ENCODE measurements around the gene PTPRK.
A peak's percentile ranks its signal among the peaks of the same experiment; 100 is the strongest.

Gene PTPRK

DNA sequence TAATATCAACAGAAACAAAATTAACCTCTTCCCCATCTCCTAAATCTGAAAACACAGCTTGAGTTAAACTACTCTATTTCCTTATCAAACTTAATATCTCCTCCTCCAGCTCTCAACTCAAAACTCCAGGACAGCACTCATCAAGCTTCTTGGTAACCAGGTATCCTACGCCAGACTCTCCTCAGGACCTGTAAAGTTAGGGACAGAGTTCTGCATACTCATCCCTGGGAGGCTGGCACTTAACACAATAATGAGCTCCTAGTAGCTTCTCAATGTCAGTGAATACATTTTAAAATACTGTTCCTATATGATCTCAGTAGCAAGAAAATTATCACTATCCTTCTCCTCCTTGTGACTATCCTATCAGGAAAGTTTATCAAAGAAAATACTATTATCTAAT lies 240.3 kb downstream of the PTPRK start:
- DNase-seq = no peak

DNA sequence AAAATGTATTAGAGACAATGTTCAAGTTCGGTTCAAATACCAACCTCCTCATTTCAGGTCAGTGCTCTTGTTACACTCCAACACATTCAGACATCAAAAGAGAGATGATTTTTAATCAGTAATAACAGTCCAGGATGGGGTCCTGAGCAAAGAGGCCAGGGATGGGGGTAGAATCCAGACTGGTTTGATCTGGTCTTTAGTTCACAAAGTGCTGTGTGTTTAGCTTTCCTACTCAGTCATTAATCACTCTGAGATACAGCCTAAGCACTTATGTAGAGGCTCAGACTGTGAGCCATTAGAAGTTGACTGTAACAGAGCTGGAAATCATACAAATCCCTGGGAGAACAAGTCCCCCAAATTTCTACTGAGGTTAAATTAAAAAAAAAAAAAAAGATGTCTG lies 241.6 kb downstream of the PTPRK start:
- DNase-seq = no peak

DNA sequence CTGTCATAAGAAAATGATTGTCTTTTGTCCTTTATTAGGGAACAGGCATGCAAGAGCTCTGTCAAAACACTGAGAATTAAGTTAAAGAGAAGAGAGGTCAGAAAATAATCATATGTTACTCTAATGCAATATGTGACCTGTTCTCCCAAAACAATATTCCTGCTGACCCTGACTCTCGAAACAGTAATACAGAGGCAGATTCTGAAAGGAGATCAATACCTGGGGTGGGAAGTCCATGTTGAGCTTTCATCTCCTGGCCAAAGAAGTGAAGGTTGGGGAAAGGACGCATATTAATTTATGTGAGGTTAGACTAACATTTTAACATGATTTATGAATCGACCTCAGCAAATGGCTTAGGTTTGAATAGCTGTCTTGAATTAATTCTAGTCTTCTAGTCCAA lies 243.0 kb downstream of the PTPRK start:
- no peak for DNase-seq

DNA sequence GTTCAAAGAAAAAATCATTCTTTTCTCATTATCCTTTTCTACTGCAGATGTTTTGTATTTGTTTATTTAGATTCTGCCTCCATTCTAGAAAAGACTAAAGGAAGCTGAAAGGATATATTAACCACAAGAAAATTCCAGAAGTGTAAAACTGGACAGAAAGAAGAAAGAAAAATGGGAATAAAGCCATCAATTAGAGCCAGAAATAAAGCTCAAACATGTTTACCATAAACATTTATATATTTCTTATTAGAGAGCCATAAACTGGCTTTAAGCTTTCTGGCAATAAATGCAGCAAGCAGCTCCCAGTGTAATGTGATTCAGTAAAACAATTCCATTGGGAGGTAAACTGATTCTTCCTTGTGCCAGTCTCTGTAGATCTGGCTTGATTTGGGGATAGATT lies 244.1 kb downstream of the PTPRK start:
- no peak for DNase-seq

DNA sequence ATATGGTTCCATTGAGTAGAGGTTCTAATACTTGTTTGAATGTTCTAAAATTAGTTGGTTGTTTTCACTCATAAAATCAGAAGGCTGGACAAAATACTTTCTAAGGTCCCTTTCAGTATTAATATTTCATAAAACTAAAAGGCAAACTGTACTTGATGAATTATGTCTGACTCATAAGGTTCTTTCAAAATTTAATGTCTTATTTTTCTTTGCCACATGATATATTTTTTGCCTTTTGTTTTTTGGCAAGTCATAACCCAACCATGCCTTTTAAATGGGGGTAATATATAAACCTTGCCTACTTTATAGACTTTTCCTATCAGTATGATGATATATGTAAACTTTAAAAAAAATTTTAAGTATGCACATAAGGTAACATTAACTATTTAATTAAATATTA lies 244.7 kb downstream of the PTPRK start:
- no peak for DNase-seq

DNA sequence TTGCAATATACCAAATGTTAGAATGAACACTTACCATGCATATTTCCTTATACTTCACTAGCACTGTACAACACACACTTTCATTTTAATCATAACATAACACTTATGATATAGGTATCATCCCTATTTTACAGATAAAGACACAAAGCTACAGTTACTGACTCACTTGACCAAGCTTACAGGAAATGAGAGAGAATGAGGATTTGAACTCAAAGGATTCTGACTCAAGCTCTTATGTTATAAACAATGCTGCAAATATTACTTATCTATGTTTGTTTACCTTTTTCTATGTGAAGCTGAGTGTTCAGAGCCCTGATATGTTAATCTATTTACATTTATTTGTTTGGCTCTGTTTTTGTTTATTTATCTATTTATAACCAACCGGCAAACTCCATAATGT lies 245.4 kb downstream of the PTPRK start:
- DNase-seq = no peak

DNA sequence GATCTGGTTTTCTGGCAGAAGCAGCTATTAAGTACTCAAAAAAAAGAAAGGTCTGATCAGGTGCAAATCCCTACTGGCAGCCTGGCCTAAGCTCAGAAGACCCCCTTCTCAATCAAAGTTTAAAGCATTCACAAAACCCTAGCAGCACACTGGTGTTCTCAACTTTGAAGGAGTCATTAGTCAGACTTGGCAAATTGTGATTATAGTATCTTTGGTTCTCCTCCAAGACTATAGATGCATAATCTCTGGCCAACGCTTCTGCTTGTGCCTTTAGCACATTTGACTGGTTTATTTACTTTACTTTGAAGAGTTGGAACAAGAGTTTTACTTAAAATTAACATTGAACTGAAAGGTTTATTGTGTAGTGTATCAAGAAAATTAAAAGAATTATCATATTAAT lies 248.9 kb downstream of the PTPRK start:
- DNase-seq = no peak

DNA sequence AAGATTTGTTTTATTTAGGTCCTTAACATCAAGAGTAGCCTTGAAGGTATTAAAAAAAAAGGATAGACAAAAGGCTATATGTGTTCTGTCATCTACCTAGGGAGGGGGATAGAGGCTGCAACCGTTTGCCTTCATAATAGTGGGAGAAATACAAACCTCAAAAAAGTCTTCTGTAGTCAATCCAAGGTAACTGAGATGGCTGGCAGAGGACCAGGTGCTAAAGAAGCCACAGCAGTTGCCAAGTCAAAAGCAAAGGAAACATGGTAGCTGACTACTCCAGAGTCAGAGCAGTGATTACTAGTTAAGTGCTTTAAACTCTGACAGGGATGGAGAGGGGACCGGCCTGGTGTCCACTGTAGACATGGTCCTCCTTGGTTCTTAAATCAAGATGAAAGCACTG lies 249.4 kb downstream of the PTPRK start:
- DNase-seq = no peak

DNA sequence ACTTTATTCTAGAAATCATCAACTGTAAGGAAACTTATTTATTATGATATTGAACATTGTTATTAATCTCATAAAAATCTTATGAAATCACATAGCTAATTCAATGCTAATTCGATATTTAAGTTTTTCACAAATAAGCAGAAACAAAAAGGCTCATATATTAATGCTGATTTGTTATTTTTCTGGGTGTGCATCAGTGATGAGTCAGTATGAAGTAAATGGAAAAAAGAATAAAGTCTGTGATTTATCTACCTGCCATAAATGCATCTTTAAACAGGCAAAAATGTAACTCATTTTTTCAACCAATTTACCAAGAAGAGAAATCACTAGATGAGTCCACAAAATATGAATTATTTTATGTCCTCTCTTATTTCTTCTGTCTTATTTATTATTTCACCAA lies 253.5 kb downstream of the PTPRK start:
- DNase-seq = no peak

DNA sequence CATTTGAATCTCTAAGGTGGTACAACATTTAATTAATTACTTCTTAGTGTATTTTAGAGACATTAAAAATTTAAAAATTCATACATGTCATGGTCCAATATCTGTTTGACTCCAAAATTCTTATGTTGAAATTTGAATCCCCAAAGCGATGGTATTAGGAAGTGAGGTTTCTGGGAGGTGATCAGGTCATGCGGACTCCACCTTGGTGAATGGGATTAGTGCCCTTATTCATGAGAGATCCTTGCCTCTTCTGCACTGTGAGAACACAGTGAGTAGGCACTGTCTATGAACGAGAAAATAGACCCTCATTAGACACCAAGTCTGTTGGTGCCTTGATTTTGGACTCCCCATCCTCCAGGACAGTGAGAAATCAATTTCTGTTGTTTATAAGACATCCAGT lies 254.7 kb downstream of the PTPRK start:
- no peak for DNase-seq

DNA sequence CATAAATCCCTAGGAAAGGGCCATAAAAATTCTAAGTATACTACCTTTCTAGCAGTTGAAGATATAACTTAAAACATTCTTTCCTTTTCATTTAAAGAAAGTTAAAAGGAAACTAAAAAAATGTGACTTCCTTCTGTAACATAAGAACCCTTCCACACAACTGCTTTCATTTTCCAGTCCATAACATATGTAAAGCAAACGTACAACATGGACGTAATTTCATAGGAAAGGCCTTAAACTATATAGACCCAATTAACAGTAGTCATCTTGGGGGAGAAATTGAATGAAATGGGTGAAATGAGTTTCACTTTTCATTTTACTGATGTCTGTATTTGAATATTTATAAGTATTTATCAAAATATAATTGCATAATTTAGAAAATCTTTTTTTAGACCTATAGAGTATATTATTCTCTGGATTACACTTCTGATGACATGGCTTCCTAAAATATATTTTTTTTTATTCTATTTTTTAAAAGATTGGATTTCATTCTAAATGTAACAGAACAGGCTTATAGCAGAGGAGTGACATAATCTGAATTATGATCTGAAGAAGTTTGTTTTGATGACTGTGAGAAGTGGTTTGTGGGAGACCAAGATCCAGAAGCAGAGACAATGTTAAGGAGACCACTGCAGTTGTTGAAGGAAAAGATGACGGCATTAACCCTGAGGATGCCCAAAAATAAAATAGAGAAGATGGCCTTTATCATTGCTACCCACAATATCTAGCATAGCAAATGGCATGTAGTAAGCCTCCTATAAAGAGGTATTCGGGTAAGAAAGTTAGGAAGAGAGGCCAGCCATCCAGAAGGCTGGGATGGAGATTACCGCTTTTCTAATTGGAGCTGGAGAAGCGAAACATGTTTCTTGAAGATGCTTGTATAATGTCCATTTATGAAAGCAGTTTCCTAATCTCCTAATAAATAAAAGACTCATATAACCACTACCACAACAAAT lies 260.4 kb downstream of the PTPRK start:
- peak; percentile 37 for DNase-seq

DNA sequence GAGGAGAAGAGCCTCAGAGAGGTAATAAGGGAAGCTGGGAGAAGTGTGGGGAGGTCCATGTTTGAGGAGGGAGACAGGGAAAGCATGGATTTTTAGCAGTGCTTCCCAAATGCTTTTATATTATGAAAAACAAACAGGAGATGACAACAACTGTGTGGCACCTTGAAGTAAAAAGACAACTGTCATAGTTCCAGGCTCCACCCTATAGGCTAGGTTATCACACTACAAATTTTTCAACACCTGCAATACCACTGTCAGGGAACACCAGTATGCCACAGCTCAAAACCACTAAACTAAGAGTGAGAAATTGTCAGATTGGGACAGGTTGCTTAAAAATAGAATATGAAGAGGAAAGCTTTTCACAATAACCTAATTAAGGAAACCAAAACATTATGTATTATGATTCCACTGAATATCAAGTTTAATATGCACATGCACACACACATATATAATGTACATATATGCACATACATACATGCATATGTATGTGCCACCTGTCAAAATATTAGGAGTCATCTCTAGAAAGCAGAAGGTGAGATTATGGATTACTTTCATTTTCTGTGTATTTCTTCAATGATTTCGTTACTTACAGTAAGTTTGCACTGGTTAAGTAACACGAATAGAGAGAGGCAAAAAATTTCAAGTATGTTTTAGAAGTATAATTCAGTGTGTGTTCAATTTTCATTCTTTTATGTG lies 261.2 kb downstream of the PTPRK start:
- DNase-seq = peak; percentile 38

DNA sequence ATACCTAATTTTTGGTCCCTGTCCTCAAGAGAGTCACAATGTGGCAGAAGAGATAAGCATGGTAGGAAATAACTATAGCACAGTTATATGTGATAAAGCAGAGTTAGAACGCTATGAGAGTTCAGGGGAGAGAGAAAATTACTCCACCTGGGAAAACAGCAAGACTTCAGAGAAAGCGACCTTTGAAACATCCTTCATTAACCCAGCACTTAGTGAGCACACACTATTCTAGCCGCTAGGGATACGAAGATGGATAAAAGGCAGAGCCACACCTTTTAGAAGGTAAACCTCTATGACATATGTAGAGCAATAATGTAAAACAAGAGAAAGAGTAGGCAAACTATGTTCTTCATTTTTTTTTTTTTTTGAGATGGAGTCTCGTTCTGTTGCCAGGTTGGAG lies 264.3 kb downstream of the PTPRK start:
- DNase-seq = no peak

DNA sequence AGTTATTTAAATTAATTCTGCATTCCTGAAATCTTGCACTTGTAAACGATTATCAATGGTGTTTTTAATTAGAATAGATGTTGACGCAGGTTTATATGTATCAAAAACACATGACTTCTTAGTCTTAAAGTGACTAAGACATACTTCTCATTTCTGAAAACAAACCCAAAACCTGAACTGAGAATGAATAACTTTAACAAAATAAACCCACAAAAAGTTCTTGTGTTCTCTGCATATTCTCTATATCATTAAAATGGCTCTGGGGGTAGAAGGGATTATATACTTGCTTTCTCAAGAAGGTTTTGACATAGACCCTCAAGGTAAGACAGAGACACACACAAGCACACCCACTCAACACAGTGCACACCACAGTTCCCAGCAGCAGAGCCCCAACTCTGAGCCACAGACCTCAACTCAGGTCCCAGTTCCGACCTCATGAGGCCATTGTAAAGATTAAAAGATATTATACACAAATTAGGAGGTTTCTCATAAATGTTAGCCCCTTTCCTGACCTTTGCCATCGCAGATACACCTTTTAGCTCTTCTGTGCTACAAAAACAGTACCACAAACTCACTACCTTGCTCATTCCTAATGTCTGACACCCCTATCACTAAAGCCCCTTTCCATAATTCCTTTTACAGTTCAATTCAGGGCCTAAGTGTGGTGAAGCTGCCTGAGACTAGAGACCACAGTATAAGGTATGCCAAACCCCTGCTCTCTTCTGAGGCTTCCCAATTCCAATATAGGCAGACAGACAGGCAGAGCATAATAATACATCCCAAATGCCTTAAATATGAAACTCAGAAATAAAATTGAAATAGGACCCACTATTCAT lies 267.8 kb downstream of the PTPRK start:
- no peak for DNase-seq

DNA sequence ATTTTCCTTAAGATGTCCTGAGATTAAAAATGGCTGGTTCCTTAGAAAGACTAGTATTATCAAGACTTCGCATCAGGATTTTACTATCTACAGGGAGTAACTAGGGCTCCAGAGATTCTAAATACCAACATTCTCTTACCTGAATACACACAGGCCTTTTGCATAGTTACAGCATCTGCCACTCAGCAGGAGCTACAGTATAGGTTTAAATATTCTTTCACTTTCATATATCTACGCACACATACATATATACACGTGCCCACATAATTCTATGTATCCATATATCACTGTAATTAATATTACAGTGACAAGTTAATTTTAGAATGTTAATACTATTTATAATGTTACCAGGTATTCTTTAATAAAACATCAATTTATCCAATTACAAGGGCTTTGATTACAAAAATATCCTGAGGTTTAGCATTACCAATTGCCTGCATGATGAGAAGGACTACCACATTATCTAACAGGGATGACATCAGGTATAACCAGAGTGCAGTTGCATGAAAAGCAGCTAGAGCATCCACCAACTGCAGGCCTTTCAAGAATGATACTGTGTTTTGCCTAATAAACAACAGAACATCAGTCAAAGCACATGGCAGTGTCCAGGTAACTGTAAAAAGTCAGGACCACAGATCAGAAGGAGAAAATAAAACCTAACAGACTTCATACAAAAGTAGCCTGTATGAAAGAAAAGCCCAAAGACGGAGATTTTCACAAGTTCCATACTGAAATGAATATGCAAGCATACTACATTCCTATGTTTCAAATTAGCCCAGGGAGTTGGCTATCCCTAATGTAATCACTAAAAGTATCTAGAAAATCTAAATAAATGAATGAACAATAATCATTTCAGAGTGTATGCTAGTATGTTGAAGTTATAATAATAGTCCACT lies 268.7 kb downstream of the PTPRK start:
- DNase-seq = no peak

DNA sequence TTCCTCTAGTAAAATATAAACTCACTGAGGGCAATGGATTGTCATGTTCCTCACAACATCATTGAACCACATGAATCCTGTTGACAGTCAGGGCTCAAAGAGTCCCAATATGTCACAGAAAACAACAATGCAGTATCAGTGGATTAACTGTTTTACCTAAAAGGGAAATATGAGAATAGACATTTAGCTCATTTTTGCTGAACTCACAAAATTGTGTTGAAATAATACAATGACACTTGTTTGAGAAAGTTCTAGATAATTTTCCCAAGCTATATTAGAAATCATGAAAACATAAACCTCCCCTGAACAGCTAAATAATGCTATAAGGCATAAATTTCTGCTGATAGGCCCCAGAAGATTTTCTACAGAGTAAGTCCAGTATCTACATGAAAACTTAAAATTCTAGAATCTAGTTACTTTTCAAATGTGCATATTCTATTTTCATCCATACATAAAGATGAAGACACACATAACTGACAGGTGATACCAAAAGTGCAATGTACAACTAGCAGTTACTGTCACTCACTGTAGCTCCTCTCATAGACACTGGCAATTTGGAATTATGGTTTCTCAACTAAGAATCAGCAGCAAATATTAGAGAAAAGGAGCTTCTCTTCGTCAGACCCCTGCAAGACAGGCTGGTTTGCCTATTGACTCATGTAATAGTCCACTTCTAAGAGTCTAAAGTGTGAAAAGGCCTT lies 269.9 kb downstream of the PTPRK start:
- DNase-seq = no peak

DNA sequence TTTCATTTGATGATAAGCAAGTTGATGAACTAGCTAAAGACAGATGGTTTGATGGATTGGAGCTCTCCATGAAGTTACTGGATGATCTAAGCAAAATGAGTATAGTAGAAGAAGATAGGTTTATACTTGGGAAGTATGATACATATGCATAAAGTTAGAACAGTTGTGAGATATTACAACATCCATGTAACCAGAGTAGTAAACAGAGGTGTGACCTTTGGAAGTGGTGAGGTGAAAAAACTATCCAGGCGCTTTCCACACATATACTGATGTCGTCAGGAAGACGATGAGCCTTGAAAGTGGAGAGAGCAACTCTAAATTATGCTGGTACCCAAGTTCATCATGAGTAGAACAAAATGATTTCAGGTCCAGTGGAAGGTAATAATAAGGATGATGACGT lies 271.0 kb downstream of the PTPRK start:
- DNase-seq = no peak

DNA sequence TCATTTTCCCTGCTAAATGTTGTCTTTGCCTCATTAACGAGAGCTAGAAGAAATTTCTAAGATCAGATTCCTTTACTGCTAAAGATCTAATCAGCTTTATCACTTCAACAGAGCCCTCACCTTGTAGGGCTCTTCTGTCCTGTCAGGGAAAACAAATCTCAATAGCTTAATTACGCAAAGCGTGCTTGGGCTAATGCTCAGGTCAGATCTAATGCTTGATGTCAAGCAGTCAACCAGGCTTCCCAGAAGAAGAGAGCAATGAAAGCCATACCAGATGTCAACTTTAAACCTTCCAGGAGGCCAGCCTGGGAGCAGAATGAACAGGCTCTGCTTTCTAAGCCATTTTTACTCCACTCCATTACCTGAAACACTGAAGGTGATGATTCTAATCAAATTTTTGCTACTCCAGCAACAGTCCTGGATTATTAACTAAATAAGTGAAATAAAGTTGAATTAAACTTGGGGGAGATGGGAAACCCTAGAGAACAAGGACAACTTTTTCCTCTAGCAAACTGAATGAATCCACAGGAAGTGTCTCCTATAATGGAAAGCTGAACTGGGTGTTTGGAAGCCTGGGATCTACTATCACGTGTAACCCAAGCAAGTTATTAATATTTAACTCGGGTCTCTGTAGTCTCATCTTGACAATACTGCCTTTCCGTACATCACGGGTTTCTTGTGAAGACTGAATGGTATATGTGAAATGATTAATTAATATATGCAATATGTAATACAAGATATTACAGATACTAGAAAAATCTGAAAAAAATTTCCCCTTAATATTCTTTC lies 273.7 kb downstream of the PTPRK start:
- no peak for DNase-seq

DNA sequence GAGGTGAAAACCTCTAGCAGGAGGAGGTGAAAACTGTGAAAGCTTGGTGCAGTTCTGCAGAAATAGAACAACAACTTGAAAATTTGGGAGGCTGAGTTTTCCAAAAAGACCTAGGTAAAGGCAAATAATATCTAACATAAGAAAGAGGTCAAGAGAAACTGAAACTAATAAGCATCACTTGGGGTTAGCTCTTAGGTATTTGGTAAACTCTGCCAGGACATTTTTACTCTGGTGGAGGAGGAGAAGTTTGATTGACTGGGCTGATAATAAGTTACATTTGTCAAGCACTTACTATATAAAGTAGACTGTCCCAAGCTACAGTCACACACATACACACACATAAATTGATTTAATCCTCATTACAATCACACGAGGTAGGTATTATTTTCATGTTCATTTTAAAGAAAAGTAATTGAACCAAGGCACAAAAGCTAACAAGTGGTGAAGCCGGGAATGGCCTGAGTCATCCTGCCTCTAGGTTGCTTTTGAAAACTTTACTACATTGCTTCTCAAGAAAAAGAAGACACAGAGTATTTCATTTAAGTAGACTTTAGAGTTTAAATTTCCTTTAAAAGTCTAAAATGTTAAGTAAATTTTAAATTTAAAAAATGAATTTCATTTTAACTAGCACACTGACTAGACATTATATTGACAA lies 275.5 kb downstream of the PTPRK start:
- DNase-seq = no peak

DNA sequence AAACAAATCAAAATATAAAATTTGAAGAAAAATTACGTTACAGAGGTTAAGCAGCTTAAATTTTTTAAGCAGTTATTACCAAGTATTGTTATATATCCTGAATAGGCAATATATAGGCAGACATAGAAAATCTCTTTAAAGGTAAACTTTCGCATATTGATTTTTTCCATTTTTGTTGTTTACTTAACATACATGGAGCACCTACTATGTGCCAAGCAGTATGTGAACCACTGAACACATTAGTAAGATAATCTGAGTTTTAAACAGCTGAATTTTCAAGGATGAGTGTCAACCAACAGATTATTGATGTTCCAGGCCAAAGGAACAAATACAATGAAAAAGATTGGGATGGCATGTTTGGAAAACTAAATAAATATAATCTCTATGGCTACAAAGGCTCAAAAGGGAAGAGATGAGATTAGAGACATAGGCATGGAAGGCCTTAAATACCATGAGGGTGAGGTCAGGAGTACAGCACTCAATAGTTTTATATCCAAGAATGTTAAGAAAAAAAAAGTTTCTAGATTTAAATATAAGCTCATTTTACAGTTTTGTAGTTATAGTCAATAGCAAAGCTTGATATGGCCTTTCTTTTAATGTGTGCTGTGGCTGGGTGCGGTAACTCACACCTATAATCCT lies 277.5 kb downstream of the PTPRK start:
- DNase-seq = no peak

All from CD4-positive, alpha-beta T cell treated with Interleukin-17A for 1 hour (primary cell).